ENCODE results near the gene ATXN1. TPM values are rescaled to one million over a fixed set of nuclear protein-coding genes. Genes with fewer than 3 reads are reported as not detected.

The ATXN1 gene
- total RNA-seq, 1 donor from 2014 or later = 6.1 TPM

- TF ChIP-seq CTCF (conservative IDR thresholded peaks at IDR 0.05; ENCODE audit: low read depth, low read length) = no peak
- H3K4me3 ChIP-seq (ENCODE audit: low read depth, low read length) = no peak overlapping the region
- DNase-seq (ENCODE audit: low read depth) = no peak
Measured at GRCh38 chr6:16329233-16329632, 432.0 kb downstream of the ATXN1 start.

- TF ChIP-seq CTCF (conservative IDR thresholded peaks at IDR 0.05; ENCODE audit: low read depth, low read length) = no peak
- no peak for DNase-seq (ENCODE audit: low read depth)
Measured at GRCh38 chr6:16327777-16328325, 433.4 kb downstream of the ATXN1 start.

GRCh38 chr6:16326971-16327776 is 434.1 kb downstream of the ATXN1 start:
- no peak for TF ChIP-seq CTCF (conservative IDR thresholded peaks at IDR 0.05; ENCODE audit: low read depth, low read length)
- H3K4me3 ChIP-seq (ENCODE audit: low read depth, low read length) = no peak overlapping the region
- no peak for DNase-seq (ENCODE audit: low read depth)

More at GRCh38 chr6:16327777-16328325, 433.4 kb downstream of the ATXN1 start:
- H3K4me3 ChIP-seq (ENCODE audit: low read depth, low read length) = no peak overlapping the region

GRCh38 chr6:16326531-16326930 is 434.7 kb downstream of the ATXN1 start:
- DNase-seq (ENCODE audit: low read depth) = no peak
- no peak for TF ChIP-seq CTCF (conservative IDR thresholded peaks at IDR 0.05; ENCODE audit: low read depth, low read length)
- H3K4me3 ChIP-seq (ENCODE audit: low read depth, low read length) = no peak overlapping the region

- H3K4me3 ChIP-seq (ENCODE audit: low read depth, low read length) = no peak overlapping the region
- no peak for TF ChIP-seq CTCF (conservative IDR thresholded peaks at IDR 0.05; ENCODE audit: low read depth, low read length)
- no peak for DNase-seq (ENCODE audit: low read depth)
Measured at GRCh38 chr6:16324606-16325225, 436.5 kb downstream of the ATXN1 start.

GRCh38 chr6:16324184-16324583 is 437.1 kb downstream of the ATXN1 start:
- no peak overlapping the region for H3K4me3 ChIP-seq (ENCODE audit: low read depth, low read length)
- DNase-seq (ENCODE audit: low read depth) = no peak
- no peak for TF ChIP-seq CTCF (conservative IDR thresholded peaks at IDR 0.05; ENCODE audit: low read depth, low read length)

Data from epithelial cell of proximal tubule (primary cell).